ENCODE data around the gene SLC9A2.

SLC9A2 gene

DNA sequence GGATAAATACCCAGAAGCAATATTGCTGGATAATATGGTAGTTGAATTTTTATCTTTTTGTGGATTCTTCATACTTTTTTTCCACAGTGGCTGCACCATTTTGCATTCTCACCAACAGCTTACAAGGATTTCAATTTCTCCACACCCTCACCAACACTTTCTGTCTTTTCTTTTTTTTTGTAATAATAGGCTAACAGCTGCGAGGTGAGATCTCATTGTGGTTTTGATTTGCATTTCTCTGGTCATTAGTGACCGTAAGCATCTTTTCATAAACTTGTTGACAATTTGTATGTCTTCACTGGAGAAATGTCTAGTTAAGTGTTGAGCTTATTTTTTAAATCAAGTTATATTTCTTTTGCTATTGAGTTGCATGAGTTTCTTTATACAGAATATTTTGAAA lies 17.6 kb upstream of the SLC9A2 start:
- no peaks in the 10 kb centered on the region for H3K4me1 ChIP-seq (ENCODE audit: insufficient read depth, low read length)
- no peaks in the 10 kb centered on the region for H3K9me3 ChIP-seq (ENCODE audit: control insufficient read depth, insufficient read depth, low read length)
- no peak overlapping the region for H3K9ac ChIP-seq (ENCODE audit: low read depth, low read length)
- no peaks in the 10 kb centered on the region for H3K36me3 ChIP-seq (ENCODE audit: insufficient read depth, low read length)

DNA sequence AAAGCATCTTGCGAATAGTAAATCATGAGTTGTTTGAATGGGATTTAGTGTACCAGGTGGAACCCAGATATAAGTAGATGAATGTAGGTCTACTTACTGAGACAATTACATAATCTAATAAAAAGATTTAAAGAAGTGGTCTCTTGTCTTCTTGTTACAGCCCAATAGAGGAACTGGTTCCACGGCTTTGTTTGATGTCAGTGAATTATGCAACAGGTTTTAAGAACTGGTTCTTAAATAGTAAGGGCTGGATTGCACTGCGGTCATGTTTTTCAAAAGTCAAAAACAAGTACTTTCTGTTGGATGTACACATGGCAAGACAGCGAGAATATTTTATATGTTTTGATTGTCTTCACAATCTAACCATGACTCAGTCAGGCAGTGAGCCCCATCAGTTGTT lies 15.4 kb upstream of the SLC9A2 start:
- no peaks in the 10 kb centered on the region for H3K36me3 ChIP-seq (ENCODE audit: insufficient read depth, low read length)
- H3K9ac ChIP-seq (ENCODE audit: low read depth, low read length) = no peak overlapping the region
- H3K4me1 ChIP-seq (ENCODE audit: insufficient read depth, low read length) = no peaks in the 10 kb centered on the region
- no peaks in the 10 kb centered on the region for H3K9me3 ChIP-seq (ENCODE audit: control insufficient read depth, insufficient read depth, low read length)

DNA sequence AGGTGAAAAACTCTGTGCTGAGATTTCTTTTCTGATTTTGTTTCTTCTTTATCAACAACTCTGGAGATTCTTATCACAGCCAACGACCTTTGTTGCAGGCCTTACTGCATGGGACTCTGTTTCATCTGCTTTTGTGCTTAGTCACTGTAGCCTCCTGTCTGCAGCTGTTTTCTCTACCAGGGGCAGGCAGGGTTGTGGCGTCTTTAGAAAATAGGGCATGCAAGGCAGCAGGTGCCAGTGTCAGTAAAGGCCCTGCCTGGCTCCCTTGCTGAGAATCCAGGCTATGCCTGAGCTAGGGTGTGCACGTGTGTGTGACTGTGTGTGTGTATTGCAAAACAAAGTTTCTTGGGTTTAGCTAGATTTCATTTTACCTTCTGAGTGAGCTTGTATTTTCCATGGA lies 14.6 kb upstream of the SLC9A2 start:
- no peaks in the 10 kb centered on the region for H3K36me3 ChIP-seq (ENCODE audit: insufficient read depth, low read length)

GRCh38 chr2:102606353-102606752 lies 13.0 kb upstream of the SLC9A2 start:
- H3K9me3 ChIP-seq (ENCODE audit: control insufficient read depth, insufficient read depth, low read length) = no peaks in the 10 kb centered on the region
- H3K4me1 ChIP-seq (ENCODE audit: insufficient read depth, low read length) = no peaks in the 10 kb centered on the region
- H3K9ac ChIP-seq (ENCODE audit: low read depth, low read length) = no peak overlapping the region
- H3K36me3 ChIP-seq (ENCODE audit: insufficient read depth, low read length) = no peaks in the 10 kb centered on the region

More for the DNA sequence above, 14.6 kb upstream of the SLC9A2 start:
- H3K4me1 ChIP-seq (ENCODE audit: insufficient read depth, low read length) = no peaks in the 10 kb centered on the region
- H3K9me3 ChIP-seq (ENCODE audit: control insufficient read depth, insufficient read depth, low read length) = no peaks in the 10 kb centered on the region
- H3K9ac ChIP-seq (ENCODE audit: low read depth, low read length) = no peak overlapping the region

DNA sequence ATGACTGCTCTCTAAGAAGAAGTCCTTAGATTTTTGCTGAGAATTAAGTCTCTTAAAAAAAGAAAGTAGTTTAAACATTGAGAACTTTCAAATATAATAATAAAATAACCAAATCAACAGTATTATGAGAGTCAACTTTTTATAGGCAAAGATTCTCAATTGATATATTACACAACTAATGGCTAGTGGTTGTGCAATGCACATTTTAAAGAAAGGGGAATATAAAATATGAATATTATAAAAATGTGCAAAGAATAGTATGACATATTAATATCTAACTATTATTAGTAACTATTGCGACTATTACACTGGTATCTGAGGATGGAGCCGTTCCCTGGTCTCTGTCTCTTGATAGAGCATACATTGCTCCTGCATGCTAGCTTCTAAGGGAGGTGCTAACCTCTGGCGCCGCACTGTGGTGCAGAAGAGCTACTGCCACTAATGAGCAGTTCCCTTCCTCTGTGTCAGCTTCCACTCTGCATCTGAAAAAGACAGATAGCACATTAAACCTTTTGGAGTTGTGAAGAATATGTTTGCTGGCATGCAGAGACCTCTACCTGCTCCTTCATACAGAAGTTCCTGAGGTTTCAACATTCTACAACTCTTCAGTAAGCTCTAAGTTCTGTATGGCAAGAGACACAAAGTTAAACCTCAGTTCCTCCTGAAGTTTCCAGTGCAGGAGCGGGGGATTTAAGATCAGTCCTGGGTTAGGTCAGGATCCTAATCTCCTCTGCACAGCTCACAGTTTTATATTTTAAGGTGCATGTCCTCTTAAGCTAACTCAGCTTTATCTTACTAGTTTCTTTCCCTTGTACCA lies 3.5 kb upstream of the SLC9A2 start:
- Histone ChIP-seq H3K9me3 (ENCODE audit: control insufficient read depth, insufficient read depth, low read length) (no peaks in the 10 kb centered on the region), H3K9ac (ENCODE audit: low read depth, low read length) (no peak overlapping the region), H3K4me1 (ENCODE audit: insufficient read depth, low read length) (no peaks in the 10 kb centered on the region), H3K36me3 (ENCODE audit: insufficient read depth, low read length) (no peaks in the 10 kb centered on the region)

GRCh38 chr2:102618452-102619413 lies 620 bp upstream of the SLC9A2 start:
- no peaks in the 10 kb centered on the region for H3K4me1 ChIP-seq (ENCODE audit: insufficient read depth, low read length)
- H3K36me3 ChIP-seq (ENCODE audit: insufficient read depth, low read length) = no peaks in the 10 kb centered on the region
- H3K9me3 ChIP-seq (ENCODE audit: control insufficient read depth, insufficient read depth, low read length) = no peaks in the 10 kb centered on the region
- H3K9ac ChIP-seq (ENCODE audit: low read depth, low read length) = peak overlapping the region; percentile 80; the same call in 1 of the 2 replicates

DNA sequence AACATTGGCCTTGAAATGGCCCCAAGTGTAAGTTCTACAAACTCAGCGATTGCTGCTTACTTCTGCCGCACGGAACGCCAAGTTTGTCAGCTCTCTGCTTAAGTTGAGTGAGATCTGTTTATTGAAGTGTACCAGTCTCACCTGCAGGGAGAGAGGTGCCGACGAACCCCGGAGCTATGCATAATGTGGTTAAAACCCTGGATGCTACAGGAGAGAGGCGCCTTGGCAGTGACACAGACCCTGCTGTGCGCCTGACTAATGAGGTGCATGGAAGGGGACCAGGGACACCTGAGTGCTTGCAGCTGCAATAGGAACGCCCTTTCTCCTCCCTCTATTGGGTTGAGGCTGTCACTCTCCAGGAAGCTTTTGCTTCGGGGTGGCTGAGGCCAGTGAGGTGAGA lies 979 bp downstream of the SLC9A2 start:
- H3K9me3 ChIP-seq (ENCODE audit: control insufficient read depth, insufficient read depth, low read length) = no peaks in the 10 kb centered on the region
- peak overlapping the region; percentile 80; the same call in 1 of the 2 replicates for H3K9ac ChIP-seq (ENCODE audit: low read depth, low read length)
- no peaks in the 10 kb centered on the region for H3K36me3 ChIP-seq (ENCODE audit: insufficient read depth, low read length)
- H3K4me1 ChIP-seq (ENCODE audit: insufficient read depth, low read length) = no peaks in the 10 kb centered on the region

DNA sequence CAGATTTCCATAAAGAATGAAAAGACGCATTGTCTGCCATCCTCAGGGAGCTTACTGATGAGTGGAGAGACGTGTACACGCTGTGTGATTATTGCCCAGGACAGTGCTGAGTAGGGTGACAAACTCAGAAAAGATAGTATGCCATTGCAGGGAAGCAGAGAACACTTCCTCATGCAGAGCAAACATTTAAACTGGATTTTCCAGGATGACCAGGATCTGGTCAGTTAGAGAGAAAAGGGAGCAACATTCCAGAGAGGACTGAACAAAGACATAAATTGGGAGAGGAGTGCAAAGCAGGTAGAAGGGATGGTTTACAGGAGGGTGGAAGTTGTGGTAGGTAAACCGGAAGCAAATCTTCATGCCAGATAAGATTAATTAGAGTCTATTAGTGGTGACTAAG lies 2.3 kb downstream of the SLC9A2 start:
- H3K4me1 ChIP-seq (ENCODE audit: insufficient read depth, low read length) = no peaks in the 10 kb centered on the region
- H3K9ac ChIP-seq (ENCODE audit: low read depth, low read length) = no peak overlapping the region
- H3K9me3 ChIP-seq (ENCODE audit: control insufficient read depth, insufficient read depth, low read length) = no peaks in the 10 kb centered on the region
- no peaks in the 10 kb centered on the region for H3K36me3 ChIP-seq (ENCODE audit: insufficient read depth, low read length)

DNA sequence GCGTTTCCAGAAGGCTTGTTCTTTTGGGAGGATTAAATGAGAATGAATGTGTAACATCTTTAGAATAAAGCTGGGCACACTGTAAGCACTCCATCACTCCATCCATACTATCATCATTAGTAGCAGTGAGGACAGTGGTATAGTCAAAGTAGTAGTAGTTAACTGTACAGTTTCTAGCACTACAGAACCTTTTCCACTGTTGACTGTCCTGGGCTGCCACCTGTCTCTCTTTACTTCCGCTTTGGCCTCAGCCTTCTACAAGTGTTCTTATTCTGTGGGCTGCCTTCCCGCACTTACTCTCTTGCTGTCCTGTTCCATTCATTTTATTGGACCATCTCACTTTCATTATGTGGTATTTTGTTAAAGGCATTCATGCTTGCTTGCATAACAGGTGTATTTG lies 3.3 kb downstream of the SLC9A2 start:
- H3K9me3 ChIP-seq (ENCODE audit: control insufficient read depth, insufficient read depth, low read length) = no peaks in the 10 kb centered on the region

GRCh38 chr2:102630458-102630857 lies 11.1 kb downstream of the SLC9A2 start:
- no peak overlapping the region for H3K9ac ChIP-seq (ENCODE audit: low read depth, low read length)
- peaks cover 5% of the 10 kb centered on the region; the same call in 1 of the 2 replicates for H3K4me1 ChIP-seq (ENCODE audit: insufficient read depth, low read length)
- H3K36me3 ChIP-seq (ENCODE audit: insufficient read depth, low read length) = no peaks in the 10 kb centered on the region
- no peaks in the 10 kb centered on the region for H3K9me3 ChIP-seq (ENCODE audit: control insufficient read depth, insufficient read depth, low read length)

More for the DNA sequence above, 3.3 kb downstream of the SLC9A2 start:
- no peaks in the 10 kb centered on the region for H3K4me1 ChIP-seq (ENCODE audit: insufficient read depth, low read length)
- H3K36me3 ChIP-seq (ENCODE audit: insufficient read depth, low read length) = no peaks in the 10 kb centered on the region
- H3K9ac ChIP-seq (ENCODE audit: low read depth, low read length) = no peak overlapping the region

DNA sequence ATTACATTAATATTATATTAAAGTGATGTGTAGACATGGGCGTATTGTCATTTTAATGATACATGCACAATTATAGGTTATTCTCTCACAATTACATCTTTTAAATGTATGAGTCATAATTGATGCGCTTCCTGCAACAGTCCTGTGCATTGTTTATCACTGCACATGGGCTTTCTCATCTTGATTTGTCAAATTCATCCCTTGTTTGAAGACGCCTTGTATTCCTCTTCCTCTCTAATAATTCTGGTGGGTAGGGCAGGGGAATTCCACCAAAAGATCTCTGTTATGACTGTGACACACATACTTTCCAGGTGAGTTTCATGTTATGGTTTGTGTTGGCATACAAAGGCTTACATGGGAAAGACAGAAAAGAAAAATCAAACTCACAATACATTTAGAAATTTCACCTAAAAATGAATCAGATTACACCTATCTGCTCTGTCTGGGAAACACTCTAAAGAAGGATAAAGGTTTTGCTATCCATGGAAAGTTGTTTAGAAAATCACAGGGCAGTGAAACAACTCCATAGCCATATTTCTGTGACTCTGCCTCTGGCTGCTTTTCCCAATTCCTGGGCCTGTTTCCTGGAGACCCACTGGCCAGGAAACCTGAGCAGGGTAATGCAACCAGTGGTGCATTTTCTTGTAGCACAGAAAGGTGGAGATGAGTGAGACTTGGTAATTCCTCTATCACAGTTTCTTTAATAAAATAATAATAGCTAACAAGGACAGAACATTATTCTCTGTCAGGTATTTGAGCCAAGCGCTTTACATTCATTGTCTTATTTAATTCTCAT lies 13.2 kb downstream of the SLC9A2 start:
- Histone ChIP-seq H3K36me3 (ENCODE audit: insufficient read depth, low read length) (no peaks in the 10 kb centered on the region), H3K9ac (ENCODE audit: low read depth, low read length) (no peak overlapping the region), H3K9me3 (ENCODE audit: control insufficient read depth, insufficient read depth, low read length) (no peaks in the 10 kb centered on the region), H3K4me1 (ENCODE audit: insufficient read depth, low read length) (peaks cover 5% of the 10 kb centered on the region; the same call in 1 of the 2 replicates)

DNA sequence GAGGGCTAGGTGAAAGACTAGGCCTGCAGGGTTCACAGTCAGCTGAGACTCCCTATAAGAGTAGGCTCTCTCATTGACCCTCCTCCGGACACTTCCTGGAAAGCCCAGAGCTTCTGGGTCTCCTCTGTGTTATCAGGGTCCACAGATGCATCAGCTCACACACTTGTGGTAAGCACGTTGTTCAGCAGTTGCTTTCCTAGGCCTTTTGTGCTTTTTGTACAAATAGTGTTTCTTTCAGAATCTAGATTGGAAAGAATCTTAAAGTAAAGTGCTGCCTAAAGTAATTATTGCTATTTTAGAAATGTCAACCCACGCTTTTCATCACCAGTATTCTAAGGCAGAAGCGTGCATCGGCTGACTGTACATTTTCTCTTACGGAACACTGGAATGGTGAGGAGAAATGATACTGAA lies 15.5 kb downstream of the SLC9A2 start:
- Histone ChIP-seq H3K36me3 (ENCODE audit: insufficient read depth, low read length) (no peaks in the 10 kb centered on the region), H3K9me3 (ENCODE audit: control insufficient read depth, insufficient read depth, low read length) (no peaks in the 10 kb centered on the region), H3K9ac (ENCODE audit: low read depth, low read length) (no peak overlapping the region), H3K4me1 (ENCODE audit: insufficient read depth, low read length) (peaks cover 5% of the 10 kb centered on the region; the same call in 1 of the 2 replicates)

DNA sequence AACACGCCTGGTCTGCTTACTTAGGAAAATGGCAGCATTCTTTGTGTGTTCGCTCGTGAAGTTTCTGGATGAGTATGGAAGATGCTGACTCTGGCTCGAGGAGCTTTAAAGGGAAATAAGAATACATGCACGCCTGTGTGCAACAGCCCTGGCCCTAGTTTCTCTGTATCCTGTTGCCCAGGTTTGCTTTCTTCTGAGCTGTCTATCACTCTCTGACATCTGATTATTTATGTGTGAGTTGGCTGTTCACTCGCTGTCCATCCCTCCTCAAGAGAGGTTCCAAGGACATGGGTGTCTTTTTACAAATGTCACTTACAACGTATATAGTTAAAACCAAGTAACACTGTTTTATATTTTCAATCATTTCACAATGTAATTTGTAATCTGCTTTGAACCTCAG lies 16.0 kb downstream of the SLC9A2 start:
- Histone ChIP-seq H3K9me3 (ENCODE audit: control insufficient read depth, insufficient read depth, low read length) (no peaks in the 10 kb centered on the region), H3K36me3 (ENCODE audit: insufficient read depth, low read length) (no peaks in the 10 kb centered on the region), H3K4me1 (ENCODE audit: insufficient read depth, low read length) (peaks cover 5% of the 10 kb centered on the region; the same call in 1 of the 2 replicates), H3K9ac (ENCODE audit: low read depth, low read length) (no peak overlapping the region)

Data from ES-I3 (cell line).